MM.1S (cell line): Measurements from ENCODE around the gene KLK10.

Source experiments
- CTCF ChIP-seq: fragments of 300-600 bp; sonication (generic); IDR thresholded peaks from 2 replicates; pipeline ENCODE4 v1.5.1; 2016; ENCODE audit warnings: antibody characterized with exemption, low read length, mixed read lengths
- EZH2 ChIP-seq: fragments of 300-600 bp; sonication (generic); optimal IDR thresholded peaks from 2 replicates; pipeline ENCODE3; 2017; ENCODE audit warnings: low read depth, mild to moderate bottlenecking, antibody characterized with exemption, low read length, mixed read lengths
- EZH2phosphoT487 ChIP-seq: fragments of 300-600 bp; sonication (generic); IDR thresholded peaks from 2 replicates; pipeline ENCODE4 v1.6.1; 2018; ENCODE audit warnings: antibody characterized with exemption, low read length

- TF ChIP-seq CTCF (no peak), EZH2 (no peak), EZH2phosphoT487 (no peak)
Observed at GRCh38 chr19:50977626-50978025, 41.9 kb downstream of the KLK10 start.
